Articular chondrocyte of knee joint (primary cell): ENCODE data around the gene CFAP99. TPM values are rescaled to one million over a fixed set of nuclear protein-coding genes. Genes with fewer than 3 reads are reported as not detected.

Source experiments
- total RNA-seq: library from RNA; depleted of rRNA; stranded (reverse); fragments of >200 nt; gene quantifications from 2 replicates; pipeline ENCODE4 v1.2.3, GENCODE V29; 2012

The CFAP99 gene
- total RNA-seq: under 0.01 TPM in 1 of 2 replicates, not detected in the other

DNA sequence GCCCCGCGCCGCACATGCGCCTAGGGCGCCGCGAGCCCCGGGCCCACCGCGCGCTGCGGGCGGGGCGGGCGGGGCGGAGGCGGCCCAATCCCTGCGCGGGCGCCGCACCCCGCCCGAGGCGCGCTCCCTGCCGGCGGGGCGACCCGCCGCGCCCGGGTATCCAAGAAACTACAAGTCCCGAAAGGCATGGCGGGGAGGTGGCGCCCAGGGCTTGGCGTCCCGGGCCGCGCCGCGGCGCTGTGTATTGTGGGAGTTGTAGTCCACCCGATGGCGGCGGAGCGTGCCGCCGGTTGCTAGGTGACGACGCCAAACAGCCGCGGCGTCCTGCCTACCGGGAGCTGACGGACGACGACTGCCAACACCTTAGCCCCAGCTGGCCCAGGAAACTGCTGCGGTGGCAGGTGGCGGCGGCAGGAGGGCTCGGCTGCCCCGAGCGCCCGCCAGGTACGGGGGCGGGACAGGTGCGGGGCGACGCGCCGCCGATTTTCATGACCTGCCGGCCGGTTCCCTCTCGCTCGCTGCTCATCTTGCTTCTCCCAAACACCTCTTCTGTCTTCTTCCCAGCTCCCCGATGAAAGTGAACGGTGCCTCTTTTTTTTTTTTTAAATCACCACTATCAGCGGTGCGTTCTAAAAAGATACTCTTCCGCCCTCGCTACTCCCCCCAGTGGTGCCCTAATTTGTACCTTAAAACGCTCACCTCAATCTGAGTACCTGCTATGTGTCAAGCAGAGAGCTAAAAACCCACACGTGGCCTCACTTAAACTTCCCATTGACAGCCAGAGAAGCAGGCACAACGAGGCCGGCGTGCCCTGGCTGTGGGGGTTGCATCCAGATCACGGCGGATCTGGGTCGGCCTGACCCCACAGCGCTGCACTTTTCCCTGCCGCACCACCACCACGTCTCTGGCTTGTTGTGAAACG is at the start of gene CFAP99:
Gene CFAP99, plus strand, starts transcription at position 306 of the 922 bp plus-strand sequence.

DNA sequence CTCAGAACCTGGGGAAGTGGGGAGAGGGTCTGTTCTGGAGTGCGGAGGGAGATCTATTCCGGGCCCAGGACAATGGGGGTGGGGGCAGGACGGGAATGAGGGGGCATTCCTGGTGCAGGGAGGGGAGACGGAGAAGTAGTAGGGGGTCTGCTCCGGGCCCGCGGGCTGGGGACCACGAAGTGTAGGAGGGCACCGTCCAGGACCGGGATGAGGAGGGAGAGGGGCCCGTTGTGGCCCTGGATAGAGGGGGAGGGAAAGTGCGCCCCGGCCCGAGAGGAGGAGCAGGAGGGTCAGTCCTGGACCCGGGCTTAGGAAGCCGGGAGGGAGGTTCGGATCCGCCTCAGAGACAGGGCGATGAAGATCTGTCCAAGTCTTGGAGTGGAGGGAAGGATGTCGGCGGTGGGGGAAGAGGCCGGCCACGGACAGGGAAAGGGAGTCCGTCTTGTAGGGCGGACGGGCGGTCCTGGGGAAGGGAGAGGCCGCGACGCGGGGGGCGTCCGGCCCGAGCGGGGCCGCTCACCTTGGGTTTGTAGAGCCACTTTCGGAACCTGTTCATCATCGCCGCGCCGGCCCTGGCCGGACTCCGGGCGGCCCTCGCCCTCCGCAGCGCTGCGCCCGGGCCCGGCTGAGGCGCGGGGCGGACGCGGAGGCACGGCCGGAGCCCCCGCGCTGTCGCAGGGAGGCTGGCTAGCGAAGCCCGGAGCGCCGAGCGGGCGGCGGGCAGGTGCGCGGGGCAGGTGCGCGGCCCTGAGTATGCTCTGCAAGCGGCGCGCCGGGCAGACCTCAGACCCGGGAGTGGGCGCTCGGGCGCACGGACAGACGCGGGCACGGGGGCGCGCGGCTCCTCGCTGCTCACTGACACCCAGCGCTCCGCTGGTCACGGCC is 748 bp upstream of the CFAP99 start, which contains the start of gene ZFYVE28:
Gene ZFYVE28, minus strand, starts transcription at position 881 of the 885 bp plus-strand sequence. Its CDS starts 322 bp downstream, at position 559.

DNA sequence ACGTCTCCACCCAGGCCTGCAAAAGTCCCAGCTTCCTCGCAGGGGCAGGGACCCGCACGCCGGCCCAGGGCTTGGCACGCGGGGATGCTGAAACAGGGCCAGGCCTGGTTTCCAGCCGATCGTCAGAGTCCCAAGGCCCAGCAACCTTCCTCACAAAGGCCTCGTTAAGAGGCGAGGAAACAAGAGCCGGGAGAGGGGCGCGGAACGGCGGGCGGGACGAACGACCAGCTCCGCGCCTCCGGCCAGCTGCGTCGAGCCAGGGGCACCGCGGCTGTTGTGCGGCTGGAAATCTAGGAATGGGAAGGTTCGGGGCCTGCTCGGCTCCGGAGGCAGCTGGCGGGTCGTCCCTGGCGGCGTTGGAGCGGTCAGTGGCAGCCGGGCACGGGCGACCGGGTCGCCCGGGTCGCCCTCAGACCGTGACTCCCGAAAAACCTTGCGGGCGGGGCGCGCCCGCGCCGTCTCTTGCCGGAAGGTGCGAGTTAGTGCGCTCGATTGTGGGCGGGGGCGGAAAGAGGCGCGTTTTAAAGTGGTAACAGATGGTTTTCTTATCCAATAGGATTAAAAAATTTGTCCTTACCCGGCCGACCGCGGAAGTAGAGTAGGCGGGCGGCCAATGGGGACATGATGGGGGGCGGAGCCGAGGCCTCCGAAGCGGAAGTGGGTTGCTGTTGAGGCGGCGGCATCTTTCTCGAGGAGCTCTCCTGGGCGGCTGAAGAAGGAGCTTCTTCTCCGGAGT is 49.9 kb downstream of the CFAP99 start, which contains the start of gene RNF4:
Gene RNF4, plus strand, starts transcription at position 651 of the 736 bp plus-strand sequence. CDS start 21,388 bp downstream, outside the sequence.

Other genes with a start within 250 kb of the CFAP99 start
- gene HAUS3, start 176.8 kb upstream of the CFAP99 start, total RNA-seq: 10.6 and 15.7 TPM in 2 replicates
- gene POLN, start 176.8 kb upstream of the CFAP99 start, total RNA-seq: 3.1 and 3.9 TPM in 2 replicates
- gene MXD4, start 156.8 kb upstream of the CFAP99 start, total RNA-seq: 49.4 and 50.0 TPM in 2 replicates
- gene ZFYVE28, start 310 bp upstream of the CFAP99 start, total RNA-seq: 7.6 and 11.5 TPM in 2 replicates
- gene RNF4, start 50.2 kb downstream of the CFAP99 start, total RNA-seq: 59.2 and 61.3 TPM in 2 replicates
- 18.2 and 20.8 TPM in 2 replicates for gene FAM193A, start 117.7 kb downstream of the CFAP99 start, total RNA-seq